H54 (cell line): ENCODE results near the gene NAXE.

ENCODE experiments used
- DNase-seq: peaks from one replicate; pipeline ENCODE4 v3.0.0; 2011; ENCODE audit warnings: low spot score, mixed read lengths; ENCODE audit not compliant: insufficient read length
- FAIRE-seq: peaks from 3 replicates; lab custom pipeline; 2011; peaks lifted over from hg19 to GRCh38; lab: Jason Lieb, UNC
- POLR2A ChIP-seq: IDR thresholded peaks from 2 replicates; pipeline ENCODE4 v1.6.1; 2011; ENCODE audit warnings: low read depth, mild to moderate bottlenecking, low read length

NAXE gene

DNA sequence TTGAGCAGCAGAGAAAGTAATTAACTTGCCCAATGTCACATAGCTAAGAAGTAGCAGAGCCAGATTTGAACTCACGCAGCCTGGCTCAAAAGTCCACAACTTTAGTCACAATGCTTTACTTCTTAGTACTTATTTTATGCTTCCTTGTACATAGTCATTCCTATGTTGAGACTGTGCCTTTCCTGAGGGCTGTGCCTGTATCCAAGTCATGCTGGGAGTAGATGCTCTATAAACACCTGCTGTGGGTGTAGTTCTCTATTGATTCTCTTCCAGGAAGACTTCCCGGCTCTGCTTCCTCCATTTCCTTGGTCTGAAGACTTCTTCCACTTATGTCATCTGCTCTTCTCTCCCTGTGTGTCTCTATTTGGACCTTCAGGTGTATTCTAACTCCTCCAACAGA, 35.9 kb upstream of the NAXE start:
- DNase-seq, result no peak
- FAIRE-seq, result no peak
- no peak for TF ChIP-seq POLR2A

DNA sequence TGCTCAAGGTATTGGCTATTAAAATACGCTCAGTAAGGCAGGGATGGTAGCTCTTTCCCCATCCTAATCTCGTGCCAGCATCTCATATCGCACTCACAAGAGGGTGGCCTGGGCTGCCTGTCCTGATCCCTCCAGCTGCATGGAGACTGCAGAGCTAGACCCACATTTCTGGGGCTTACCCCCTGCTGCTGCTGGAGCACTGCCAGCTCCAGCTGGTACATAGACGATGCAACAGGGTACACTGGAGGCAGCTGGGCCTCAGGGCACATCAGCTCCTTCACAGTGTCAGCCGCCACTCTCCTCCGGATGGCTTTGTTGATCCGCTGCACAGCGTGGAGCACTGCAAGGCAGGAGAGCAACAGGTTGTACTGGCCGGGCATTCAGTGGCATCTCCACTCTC, 35.2 kb upstream of the NAXE start:
- TF ChIP-seq POLR2A, result no peak
- DNase-seq, result no peak
- no peak for FAIRE-seq

DNA sequence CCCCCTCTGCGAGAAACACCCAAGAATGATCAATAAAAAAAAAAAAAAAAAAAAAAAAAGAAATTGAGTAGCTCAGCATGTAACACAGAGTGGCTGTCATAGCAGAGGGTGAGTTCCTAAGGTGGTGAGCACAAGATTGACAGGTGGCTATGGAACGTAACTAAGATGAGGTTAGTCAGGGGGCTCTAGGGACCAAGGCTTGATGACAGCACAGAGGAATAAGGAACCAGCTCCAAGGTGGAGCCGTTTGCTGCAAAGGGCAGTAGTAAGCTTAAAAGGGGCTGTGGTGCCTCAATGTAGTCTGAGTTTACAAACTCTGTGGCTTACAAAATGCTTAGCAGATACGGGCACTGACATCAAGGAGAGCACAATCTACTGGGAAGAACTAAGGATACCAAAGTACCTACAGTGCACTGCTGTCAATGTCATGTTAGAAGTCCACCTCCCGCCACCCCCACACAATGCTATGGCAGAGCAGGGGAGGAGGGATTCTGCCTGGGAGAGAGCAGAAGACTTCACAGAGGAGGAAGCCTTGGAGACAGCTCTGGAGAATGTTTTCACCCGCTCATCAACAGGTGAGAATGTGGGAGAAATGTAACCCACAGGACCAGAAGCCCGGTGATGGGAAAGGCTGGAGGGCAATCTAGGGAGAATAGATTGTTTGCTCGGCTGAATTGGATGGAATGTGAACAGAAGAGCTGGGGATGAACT, 32.3 kb upstream of the NAXE start:
- TF ChIP-seq POLR2A, result no peak
- DNase-seq (no peak), FAIRE-seq (no peak)

DNA sequence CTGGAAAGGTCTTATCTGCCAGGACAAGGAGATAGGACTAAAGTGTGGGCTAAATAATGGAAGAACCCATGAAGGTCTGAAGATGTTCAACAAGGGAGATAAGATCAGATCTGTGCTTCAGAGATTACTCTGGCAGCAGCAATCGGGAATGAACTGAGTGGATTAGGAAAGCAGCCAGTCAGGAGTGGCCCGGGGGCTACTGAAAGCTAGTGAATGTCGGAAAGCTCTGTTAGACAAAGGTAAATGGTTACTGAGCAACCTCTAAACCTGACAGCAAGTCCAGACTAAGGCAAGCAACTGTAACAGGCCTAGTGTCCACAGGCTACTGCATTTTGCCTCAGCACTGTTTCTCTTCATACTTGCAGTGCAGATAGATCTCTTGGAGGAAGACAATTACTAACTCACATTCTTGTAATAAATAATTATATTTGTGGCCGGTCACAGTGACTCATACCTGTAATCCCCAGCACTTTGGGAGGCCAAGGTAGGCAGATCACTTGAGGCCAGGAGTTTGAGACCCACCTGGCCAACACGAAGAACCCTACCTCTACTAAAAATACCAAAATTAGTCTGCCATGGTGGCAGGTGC, 31.7 kb upstream of the NAXE start:
- FAIRE-seq (no peak), DNase-seq (no peak)
- no peak for TF ChIP-seq POLR2A

DNA sequence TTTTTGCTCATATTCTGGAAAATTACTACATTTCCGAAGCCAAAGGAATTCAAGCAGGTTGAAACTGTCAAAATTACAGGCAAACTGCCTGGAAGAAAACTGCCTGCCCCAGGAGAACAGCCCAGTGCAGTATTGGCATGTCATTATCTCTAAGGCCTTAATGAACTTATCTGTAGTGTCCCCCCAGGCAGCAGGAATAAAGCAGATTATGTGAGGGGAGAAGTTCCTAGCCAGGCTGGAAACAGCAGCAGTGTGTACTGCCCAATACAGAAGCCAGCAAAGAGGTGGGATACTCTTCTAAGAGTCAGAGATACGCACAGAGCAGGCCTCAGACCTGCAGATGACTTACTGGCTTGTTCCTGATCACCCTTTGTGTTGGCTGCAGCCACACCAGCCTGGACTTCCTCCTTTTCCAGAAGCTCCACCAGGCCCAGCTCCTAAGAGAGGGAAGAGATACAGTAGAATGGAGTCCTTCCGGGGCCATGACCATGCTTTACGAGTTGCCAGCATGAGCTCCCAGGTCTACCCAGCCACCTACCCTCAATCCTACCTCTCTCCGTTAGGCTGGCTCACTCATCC, 30.9 kb upstream of the NAXE start:
- TF ChIP-seq POLR2A, result no peak
- no peak for FAIRE-seq
- DNase-seq, result no peak

DNA sequence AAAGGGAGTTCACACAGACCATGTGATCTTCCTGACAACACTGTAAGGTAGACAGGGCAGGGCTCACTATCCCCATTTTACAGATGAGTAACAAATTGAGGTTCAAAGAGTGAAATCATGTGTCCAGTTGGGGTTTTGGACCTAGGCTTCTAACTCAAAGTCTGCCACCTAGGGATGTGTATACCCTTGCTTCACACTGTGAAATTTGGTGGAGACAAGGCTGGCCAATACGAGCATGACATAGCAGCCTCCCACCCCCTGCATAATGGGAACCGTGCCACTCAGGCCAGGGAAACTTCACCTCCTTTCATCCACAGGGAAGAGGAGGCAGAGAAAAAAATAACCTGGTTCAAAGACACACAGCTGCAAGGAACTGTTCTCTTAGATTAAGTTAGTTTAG, 26.1 kb upstream of the NAXE start:
- TF ChIP-seq POLR2A, result no peak
- no peak for DNase-seq
- no peak for FAIRE-seq

DNA sequence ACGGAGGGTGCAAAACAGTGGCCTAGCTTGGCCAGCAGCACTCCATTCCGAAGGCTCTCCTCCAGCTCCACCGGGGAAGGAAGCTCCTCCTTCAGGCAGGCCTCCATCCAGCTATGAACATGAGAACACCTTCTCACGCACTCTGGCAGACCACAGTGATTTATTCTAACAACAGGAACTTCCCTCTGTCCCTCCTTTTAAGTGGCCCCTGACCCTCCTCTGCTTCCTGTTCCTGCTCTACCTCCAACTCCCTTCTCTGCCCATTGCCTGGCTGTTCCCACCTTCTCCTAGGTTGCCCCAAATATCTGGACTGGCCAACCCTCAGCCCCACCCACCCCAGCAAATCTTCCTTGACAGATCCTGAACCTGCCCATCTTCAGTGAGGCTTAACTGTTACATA, 25.1 kb upstream of the NAXE start:
- FAIRE-seq, result no peak
- DNase-seq, result no peak
- TF ChIP-seq POLR2A, result no peak

DNA sequence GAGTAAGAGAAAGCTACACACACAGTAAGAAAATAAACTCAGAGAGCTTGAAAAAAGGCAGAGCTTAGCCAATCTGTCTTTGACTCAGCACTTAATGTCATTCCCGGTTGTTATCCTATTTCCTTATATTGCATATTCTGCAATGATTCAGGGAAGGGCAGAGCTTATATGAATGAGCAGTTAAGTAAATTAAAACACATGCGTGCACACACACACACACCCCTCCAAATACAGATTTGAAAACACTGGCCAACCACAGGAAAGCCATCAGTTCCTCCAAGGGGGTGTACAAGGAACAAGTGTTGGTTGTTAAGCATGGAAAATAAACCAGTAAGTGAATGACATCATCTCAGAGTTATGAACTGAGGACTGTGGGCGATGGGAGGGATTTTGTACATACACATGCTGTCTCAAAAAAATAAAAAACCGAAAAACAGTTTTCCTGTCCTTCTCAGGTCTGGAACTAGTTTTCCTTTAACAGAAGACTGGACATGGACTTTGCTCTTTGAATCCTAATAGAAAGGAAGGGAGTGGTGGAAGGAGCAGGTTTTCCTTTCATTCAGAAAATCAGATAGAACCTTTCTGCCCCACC, 20.2 kb upstream of the NAXE start:
- no peak for FAIRE-seq
- TF ChIP-seq POLR2A, result no peak
- DNase-seq, result peak; percentile 80

DNA sequence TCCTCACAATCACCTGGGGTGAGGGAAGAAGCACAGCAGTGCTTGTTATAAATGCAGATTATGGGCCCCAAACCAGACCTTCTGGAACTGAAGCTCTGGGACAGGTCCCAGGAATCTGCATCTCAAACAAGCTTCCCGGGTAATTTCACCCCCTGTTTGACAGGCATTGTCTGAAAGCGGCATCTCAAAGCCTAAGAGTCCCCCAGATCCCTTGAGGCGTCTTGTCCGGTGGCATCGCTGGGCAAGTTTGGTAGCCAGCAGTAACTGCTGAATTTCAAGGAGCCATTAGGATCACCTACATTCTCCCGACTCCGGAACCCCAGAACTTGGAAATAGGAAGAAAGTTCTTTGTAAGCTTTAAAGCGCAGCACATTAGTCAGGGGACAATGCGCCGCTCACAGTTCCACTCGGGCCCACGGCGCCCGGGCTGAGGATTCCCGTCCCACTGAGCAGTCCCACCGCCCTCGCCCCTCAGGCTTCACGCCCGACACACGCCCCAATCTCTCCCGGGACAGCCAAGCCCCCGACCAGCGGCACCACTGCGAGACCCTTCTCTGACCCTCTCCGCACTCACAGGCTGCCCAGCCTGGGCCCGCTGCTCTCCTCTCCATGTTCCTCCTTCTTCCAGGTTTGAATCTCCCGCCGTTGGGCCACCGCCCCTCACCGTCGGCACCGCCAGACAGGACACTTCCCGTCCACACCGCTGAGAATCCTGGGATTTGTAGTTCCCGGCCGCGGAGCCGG, 19.5 kb upstream of the NAXE start, which contains the start of gene IQGAP3:
TSS of gene IQGAP3 (minus strand) at position 647 of the 744 bp plus-strand sequence. CDS start at position 611, 36 bp downstream.
- DNase-seq (peak; percentile 99), FAIRE-seq (no peak)
- TF ChIP-seq POLR2A, result peak; percentile 63

DNA sequence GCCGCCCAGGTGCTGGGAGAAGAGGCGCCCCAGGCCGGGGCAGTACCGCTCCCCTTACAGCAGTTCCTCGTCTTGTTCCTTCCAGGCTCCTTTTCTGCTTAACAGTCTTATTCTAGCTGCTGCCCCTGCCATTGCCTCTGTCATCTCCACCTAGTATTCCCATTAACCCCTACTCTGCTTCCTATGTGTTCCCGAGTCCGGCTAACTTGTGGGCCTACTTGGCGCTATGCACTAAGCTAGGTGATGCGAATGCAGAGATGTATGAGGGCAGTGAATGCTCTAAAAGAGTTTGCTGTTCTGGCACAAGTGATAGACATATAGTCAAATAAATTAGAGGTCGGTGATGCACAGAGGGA, 18.9 kb upstream of the NAXE start:
- no peak for FAIRE-seq
- DNase-seq, result no peak
- no peak for TF ChIP-seq POLR2A

DNA sequence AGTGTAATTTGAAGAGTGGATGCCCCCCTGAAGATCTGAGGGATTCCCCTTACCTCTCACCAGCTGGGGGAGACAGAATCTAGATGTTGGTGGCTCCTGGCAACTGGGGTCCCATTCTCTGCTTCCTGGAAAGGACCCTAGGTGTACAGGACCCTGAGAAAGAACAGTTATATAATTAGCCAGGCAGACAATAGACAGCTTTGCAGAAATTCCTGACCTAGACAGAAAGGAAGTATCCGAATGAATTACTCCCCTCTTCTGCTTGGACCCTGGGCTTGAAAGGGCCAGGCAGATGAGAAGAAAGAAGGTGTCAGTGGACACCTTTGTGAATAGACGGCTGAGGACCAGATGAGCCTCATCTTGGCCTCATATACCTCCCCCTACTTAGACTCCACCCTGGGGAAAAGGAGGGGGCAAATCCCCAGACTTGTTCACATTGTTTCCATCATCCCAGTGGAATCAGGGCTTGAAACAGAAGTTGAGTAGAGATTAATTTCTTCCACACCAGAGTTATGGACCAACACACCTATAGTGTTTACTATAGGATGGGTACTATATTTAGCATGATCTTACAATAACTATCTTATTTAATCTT, 17.4 kb upstream of the NAXE start:
- DNase-seq (no peak), FAIRE-seq (no peak)
- TF ChIP-seq POLR2A, result no peak

DNA sequence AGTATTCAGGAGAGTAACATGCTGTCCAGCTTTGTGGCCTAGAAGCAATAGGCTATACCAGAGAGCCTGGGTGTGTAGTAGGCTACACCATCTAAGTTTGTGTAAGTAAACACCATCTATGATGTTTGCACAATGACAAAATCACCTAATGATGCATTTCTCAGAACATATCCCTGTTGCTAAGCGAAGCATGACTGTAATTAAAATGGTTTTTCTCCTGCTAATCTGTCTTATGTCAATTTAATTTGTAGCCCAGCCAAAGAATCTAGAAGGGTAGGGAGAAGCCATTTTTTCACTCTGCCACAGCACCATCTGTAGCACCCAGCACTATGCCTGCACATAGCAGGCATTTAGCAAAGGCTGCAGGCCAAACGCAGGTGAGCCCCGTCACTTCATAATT, 14.0 kb upstream of the NAXE start:
- FAIRE-seq (no peak), DNase-seq (no peak)
- no peak for TF ChIP-seq POLR2A

DNA sequence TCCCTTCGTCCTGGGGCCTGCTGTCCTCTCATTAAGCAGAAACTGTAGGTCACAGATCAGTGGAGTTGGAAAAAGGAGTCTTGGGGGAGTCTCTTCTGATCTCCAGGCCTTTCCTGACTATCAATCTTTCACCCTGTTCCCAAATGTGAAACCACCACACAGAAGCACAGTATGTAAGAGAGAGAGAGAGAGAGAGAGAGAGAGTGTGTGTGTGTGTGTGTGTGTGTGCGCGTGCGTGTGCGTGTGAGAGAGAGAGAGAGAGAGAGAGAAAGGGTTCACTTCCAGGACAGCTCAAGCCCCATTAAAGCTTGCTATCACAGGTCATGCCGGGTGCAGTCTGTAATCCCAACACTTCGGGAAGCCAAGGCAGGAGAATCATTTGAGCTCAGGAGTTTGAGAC, 13.5 kb upstream of the NAXE start:
- FAIRE-seq (no peak), DNase-seq (no peak)
- no peak for TF ChIP-seq POLR2A
